OCI-LY3 (cell line): Measurements from ENCODE around the gene CDC42EP2.

Source experiments
- CTCF ChIP-seq: fragments of 200-600, 300-600 bp; sonication (generic); IDR thresholded peaks from 2 replicates; pipeline ENCODE4 v1.5.1; 2014; ENCODE audit warnings: antibody characterized with exemption, low read length, low read depth
- EZH2phosphoT487 ChIP-seq: fragments of 200-600 bp; shearing (Covaris generic); IDR thresholded peaks from 2 replicates; pipeline ENCODE4 v1.6.1; 2018; ENCODE audit warnings: antibody characterized with exemption, mixed run types, low read depth

GRCh38 chr11:65300621-65301275, 13.9 kb upstream of the CDC42EP2 start:
- TF ChIP-seq CTCF = no peak
- no peak for TF ChIP-seq EZH2phosphoT487
